Left lung (tissue), 10 donors: Measurements from ENCODE around the gene OSBPL1A. TPM values are rescaled to one million over a fixed set of nuclear protein-coding genes. Genes with fewer than 3 reads are reported as not detected.

Source experiments
- ATAC-seq: fragments of 200-7000 bp; cut with Tn5 transposase; one replicate; pipeline ENCODE4 v1.9.1; 2020; ENCODE audit warnings: moderate library complexity
- DNase-seq, 4 donors: peaks; one replicate each; pipeline ENCODE4 v3.0.0-alpha.2; 2013 to 2020
- H3K27ac ChIP-seq, 2 donors: fragments of 200-600 bp; sonication (generic) in 1 of 2; one replicate each; pipeline versions ENCODE4 v1.5.0 to v1.8.0; 2020 to 2021
- H3K27me3 ChIP-seq, 2 donors: fragments of 200-600 bp; sonication (generic) in 1 of 2; one replicate each; pipeline versions ENCODE4 v1.5.0 to v1.8.0; 2020 to 2021
- H3K36me3 ChIP-seq, 2 donors: fragments of 200-600 bp; sonication (generic) in 1 of 2; one replicate each; pipeline versions ENCODE4 v1.5.0 to v1.8.0; 2020 to 2021
- H3K4me1 ChIP-seq, 2 donors: fragments of 200-600 bp; one replicate each; pipeline ENCODE4 v1.8.0; 2021
- H3K4me3 ChIP-seq, 2 donors: fragments of 200-600 bp; sonication (generic) in 1 of 2; one replicate each; pipeline versions ENCODE4 v1.5.0 to v1.8.0; 2020 to 2021; ENCODE audit warnings: mild to moderate bottlenecking in 1 of 2
- H3K9me3 ChIP-seq, 2 donors: fragments of 200-600 bp; sonication (generic) in 1 of 2; one replicate each; pipeline versions ENCODE4 v1.5.0 to v1.8.0; 2020 to 2021
- intact Hi-C, 2 donors: fragments of 100-400 bp; cut with DNase I; formaldehyde crosslinking; loops; one replicate each; pipeline versions ENCODE4 v1.11.2 to v1.14.2; 2022
- polyA plus RNA-seq, 6 donors: library from polyadenylated mRNA; unstranded; fragments of 120-200 nt; gene quantifications; one replicate each; pipeline ENCODE4 v1.2.1, GENCODE V29; 2013; ENCODE audit not compliant: insufficient read length in 6 of 6
- total RNA-seq, 2 donors: library from RNA; stranded (reverse); fragmentation: NEBNext Ultra II Directional; extraction: Animal tissue kit (Norgen Biotek cat#: 25700); gene quantifications; one replicate each; pipeline ENCODE4 v1.2.1, GENCODE V29; 2021
- TF ChIP-seq, protein P1 (sequence below), 2 donors: fragments of 200-600 bp; sonication (generic) in 1 of 2; IDR thresholded peaks; one replicate each; pipeline versions ENCODE4 v1.5.0 to v1.8.0; 2021; ENCODE audit warnings: antibody characterized with exemption in 2 of 2
- donor health status: DM: no; HTN: yes; CAD: no.
- donor health status: DM: no; HTN: no; CAD: no.

Gene OSBPL1A
- total and polyA plus RNA-seq, 8 donors: 29.6 to 65.7 (median 55.1) TPM

DNA sequence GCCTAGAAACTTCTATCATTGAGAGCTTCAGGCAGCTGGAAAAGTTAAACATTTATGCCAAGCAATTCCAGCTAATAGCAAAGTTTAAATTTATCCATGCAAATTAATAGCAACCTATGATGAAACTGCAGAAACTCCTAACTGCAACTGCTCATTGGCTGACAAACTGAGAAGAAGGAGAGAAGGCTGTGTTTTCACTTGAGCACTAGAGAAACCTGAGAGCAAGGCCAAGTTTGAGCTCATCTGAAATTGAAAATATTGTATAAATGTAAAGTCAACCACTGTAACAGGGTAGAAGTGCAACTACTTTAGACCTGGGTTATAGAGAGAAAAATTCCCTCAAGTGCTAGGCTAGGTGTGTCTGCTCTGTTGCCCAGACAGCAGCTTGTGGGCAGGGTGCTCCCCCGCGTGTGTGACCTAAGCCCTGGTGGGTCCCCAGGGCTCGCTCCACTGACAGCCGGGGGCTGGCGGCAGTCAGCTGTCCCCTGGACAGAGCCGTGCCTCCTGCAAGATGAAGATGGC lies 208.6 kb downstream of the OSBPL1A start:
- TF ChIP-seq, protein P1, sequence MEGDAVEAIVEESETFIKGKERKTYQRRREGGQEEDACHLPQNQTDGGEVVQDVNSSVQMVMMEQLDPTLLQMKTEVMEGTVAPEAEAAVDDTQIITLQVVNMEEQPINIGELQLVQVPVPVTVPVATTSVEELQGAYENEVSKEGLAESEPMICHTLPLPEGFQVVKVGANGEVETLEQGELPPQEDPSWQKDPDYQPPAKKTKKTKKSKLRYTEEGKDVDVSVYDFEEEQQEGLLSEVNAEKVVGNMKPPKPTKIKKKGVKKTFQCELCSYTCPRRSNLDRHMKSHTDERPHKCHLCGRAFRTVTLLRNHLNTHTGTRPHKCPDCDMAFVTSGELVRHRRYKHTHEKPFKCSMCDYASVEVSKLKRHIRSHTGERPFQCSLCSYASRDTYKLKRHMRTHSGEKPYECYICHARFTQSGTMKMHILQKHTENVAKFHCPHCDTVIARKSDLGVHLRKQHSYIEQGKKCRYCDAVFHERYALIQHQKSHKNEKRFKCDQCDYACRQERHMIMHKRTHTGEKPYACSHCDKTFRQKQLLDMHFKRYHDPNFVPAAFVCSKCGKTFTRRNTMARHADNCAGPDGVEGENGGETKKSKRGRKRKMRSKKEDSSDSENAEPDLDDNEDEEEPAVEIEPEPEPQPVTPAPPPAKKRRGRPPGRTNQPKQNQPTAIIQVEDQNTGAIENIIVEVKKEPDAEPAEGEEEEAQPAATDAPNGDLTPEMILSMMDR (IDR thresholded peaks at IDR 0.05): no peak
- Histone ChIP-seq H3K4me3 (no peak overlapping the region), H3K27me3 (no peaks in the 10 kb centered on the region), H3K4me1 (peaks cover 0 to 9% of the 10 kb centered on the region in 2 donors), H3K9me3 (no peaks in the 10 kb centered on the region), H3K36me3 (no peaks in the 10 kb centered on the region), H3K27ac (no peak overlapping the region)
- DNase-seq (peak in 2 of 4 donors; percentile 29 to 63), ATAC-seq (peak; percentile 84)
- intact Hi-C loops: no loop called here

DNA sequence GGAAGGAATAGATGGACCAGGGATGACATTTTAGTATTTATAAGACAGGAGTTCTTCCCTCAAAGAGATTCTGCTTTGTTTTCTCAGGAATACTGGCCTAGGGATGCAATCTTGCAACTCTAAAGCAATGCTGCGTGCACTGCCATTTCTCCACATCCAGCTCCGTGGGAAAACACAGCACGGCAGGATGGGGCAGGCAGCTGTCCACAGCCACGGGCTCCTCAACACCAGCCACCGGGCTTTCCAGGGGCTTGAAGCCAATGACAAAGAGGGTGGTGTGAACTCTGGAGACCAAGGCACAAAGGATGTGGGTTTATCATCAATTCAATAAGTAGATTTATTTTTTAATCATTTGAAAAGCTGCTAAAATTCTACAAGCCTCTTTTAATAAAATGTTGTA lies 209.5 kb downstream of the OSBPL1A start:
- intact Hi-C loops: no loop called here
- no peak overlapping the region for H3K27ac ChIP-seq

DNA sequence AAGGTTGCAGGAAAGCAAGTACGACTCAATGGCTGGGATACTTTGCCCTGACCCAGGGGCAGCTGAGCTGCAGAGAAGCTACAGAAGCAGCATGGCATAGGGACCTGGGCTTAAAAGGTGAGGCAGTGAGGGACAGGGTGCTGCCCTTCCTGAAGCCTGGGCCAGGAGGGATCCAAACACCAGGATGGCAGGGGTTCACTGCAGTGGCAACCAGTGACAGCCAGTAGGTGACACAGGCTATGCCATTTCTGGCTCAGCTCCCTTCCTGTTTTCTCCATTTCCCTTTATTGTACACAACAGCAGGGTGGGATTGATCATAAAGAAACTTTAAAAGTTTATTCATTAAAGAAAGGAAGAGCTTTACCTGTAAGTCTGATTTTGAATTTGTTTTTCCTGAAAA lies 209.9 kb downstream of the OSBPL1A start:
- intact Hi-C loops: no loop called here
- Histone ChIP-seq H3K27ac (no peak overlapping the region), H3K4me1 (peaks cover 0 to 9% of the 10 kb centered on the region in 2 donors), H3K27me3 (no peaks in the 10 kb centered on the region), H3K36me3 (no peaks in the 10 kb centered on the region), H3K4me3 (no peak overlapping the region), H3K9me3 (no peaks in the 10 kb centered on the region)
- ATAC-seq (no peak), DNase-seq (no peak)
- TF ChIP-seq, protein P1 (IDR thresholded peaks at IDR 0.05): no peak

More for the DNA sequence above, 209.5 kb downstream of the OSBPL1A start:
- H3K4me3 ChIP-seq: no peak overlapping the region
- DNase-seq (no peak), ATAC-seq (no peak)
- no peaks in the 10 kb centered on the region for H3K9me3 ChIP-seq
- TF ChIP-seq, protein P1 (IDR thresholded peaks at IDR 0.05): no peak
- H3K4me1 ChIP-seq: peaks cover 0 to 9% of the 10 kb centered on the region in 2 donors
- H3K36me3 ChIP-seq: no peaks in the 10 kb centered on the region
- no peaks in the 10 kb centered on the region for H3K27me3 ChIP-seq

DNA sequence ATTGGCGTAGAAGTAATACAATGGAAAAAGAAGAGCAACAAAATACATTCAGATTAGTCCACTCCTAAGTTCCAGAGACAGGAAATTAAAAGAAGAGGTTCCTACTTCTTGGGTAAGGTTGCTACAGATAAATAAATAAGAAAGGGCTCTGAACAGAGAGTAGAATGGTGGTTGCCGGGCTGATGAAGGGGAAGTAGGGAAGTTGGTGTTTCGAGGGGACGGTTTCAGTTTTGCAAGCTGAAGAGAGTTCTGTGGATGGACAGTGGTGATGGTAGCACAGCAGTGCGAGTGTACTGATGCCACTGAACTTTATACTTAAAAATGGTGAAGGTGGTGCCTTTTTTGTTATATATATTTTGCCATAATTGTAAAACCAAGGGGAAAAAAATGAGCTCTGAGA lies 210.6 kb downstream of the OSBPL1A start:
- H3K36me3 ChIP-seq: no peaks in the 10 kb centered on the region
- peaks cover 0 to 9% of the 10 kb centered on the region in 2 donors for H3K4me1 ChIP-seq
- ATAC-seq (no peak), DNase-seq (no peak)
- intact Hi-C loops: no loop called here
- H3K9me3 ChIP-seq: no peaks in the 10 kb centered on the region
- no peaks in the 10 kb centered on the region for H3K27me3 ChIP-seq
- no peak overlapping the region for H3K4me3 ChIP-seq
- H3K27ac ChIP-seq: no peak overlapping the region
- TF ChIP-seq, protein P1 (IDR thresholded peaks at IDR 0.05): no peak

DNA sequence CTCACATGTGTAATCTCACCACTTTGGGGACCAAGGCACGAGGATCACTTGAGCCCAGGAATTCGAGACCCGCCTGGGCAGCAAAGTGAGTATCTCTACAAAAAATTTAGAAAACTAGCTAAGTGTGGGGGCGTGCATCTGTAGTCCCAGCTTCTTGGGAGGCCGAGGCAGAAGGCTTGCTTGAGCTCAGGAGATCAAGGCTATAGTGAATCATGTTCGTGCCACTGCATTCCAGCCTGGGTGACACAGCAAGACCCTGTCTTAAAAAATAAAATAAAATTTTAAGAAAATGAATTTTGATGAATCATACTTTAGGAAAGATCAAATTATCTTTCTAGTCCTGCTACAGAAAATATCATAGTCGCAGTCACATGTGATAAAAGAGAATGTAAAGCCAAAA lies 211.8 kb downstream of the OSBPL1A start:
- Histone ChIP-seq H3K27ac (no peak overlapping the region), H3K36me3 (peaks cover 0 to 3% of the 10 kb centered on the region in 2 donors), H3K4me3 (no peak overlapping the region), H3K9me3 (no peaks in the 10 kb centered on the region), H3K27me3 (no peaks in the 10 kb centered on the region), H3K4me1 (peaks cover 0 to 9% of the 10 kb centered on the region in 2 donors)
- DNase-seq (no peak), ATAC-seq (no peak)
- intact Hi-C loops: no loop called here
- TF ChIP-seq, protein P1 (IDR thresholded peaks at IDR 0.05): no peak
